HG02938 (cell line): ENCODE data around the gene IL2RA.

Experiments used
- ATAC-seq: cut with Tn5 transposase; IDR thresholded peaks from one replicate; pipeline ENCODE4 v1.9.1; 2021; ENCODE audit warnings: mild to moderate bottlenecking, moderate library complexity; ENCODE audit not compliant: unreplicated experiment

IL2RA gene

GRCh38 chr10:6059506-6059905 is 2.7 kb downstream of the IL2RA start:
- no peak for ATAC-seq

DNA sequence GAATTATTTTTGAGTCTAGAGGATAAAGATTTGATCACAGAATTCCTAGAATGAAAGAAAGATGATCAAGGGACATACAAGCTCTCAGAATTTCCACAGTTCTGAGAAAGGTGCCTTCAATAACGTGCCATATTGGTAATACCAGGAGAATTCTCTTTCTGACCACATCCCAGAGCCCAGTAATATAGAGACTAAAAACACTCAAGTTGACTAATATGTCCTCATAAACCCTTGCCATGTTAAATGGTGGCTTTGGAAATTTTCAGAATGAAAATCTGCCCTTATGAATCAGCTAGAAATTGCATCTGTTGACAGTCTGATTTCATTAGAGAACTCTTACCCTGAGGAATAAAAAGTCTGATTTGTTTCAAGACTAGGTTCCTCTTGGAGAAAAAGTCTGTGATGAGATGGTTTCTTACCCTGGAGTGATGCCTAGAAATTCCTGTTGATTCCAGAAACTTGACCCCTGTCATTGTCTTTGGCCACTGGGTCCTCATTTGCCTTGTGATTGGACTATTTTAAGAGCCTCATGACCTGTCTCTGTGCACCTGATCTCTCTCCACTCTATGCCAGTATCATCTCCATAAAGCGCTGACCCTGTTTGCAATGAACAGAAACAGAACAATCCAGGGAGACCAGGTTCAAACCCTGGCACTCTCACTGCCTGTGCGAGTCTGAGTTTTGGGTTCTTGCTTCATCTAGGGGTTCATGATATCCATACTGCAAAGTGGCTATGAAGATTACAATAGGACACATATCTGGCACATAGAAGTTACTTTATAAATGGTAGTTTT is 3.3 kb downstream of the IL2RA start:
- no peak for ATAC-seq

- no peak for ATAC-seq
Observed at GRCh38 chr10:6056411-6057135, 5.6 kb downstream of the IL2RA start.

DNA sequence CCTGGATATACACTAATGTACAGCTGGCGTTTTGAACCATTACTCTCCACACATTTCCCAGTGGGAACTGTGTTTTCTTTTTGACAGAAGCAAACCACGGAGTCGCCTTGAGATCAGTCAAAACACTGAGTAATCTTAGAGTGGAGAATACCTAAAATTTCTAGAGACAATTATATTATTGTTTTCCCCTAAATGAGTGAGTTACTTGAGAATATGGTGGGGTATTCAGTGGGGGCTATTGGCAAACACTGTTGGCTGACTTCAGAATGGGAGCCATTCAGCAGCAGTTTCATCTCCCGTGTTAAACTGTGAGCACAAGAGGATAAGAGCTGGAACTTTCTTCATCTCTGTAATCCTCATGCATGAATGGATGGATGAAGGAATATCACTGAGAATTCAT is 6.2 kb downstream of the IL2RA start:
- ATAC-seq: no peak

DNA sequence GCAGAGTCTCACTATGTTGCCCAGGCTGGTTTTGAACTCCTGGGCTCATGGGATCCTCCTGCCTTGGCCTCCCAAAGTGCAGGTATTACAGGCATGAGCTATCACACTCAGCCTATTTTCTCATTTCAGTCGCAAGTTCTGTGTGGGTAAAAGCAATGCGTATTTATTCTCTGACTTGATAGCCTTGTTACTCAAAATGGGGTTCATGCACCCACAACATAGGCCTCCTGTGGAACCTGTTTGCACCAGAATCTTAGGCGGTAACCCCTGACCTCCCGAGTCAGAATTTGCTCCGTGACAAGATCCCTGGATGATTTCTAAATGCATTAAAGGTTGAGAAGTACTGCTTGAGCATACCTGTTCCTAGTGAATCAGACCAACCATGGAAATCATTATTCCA is 7.3 kb downstream of the IL2RA start:
- no peak for ATAC-seq

DNA sequence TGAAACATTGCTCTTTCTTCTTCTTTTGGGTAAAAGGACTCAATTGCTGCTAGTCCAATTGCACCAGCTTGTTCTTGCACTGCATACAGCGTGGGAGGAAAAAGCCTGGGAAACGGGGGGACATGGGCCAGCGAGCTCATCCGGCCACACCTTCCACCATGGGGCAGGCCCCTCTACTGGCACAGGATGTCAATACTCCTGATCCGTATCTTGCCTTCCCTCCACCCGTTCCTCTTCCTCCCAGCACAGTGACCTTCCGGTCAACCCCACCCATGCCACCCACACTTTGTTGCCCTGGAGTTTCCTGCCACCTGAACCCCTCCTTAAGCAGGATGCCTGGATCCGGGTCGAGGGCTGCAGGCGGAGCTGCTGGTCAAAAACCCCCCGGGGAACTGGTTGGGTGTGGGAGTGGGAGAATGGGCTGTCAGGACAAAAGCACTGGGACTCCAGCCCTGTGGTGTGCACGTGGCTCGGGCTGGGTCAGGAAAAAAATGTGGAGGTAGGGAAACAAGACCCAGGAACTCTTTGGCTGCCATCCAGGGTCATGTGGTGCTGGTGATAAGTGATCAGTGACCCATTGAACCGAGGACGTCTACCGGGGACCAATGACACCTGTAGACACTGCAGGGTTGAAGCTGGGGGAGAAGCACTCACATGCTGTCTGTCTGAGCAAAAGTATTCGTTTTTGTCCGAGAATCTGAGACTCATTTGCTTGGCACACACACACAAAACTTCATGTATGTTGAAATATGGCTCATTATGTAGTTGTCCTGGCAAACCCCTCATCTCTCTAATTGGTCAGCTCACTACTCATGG is 8.1 kb downstream of the IL2RA start:
- ATAC-seq: no peak

GRCh38 chr10:6053303-6053702 is 8.9 kb downstream of the IL2RA start:
- no peak for ATAC-seq

- no peak for ATAC-seq
Observed at GRCh38 chr10:6052247-6053221, 9.6 kb downstream of the IL2RA start.

DNA sequence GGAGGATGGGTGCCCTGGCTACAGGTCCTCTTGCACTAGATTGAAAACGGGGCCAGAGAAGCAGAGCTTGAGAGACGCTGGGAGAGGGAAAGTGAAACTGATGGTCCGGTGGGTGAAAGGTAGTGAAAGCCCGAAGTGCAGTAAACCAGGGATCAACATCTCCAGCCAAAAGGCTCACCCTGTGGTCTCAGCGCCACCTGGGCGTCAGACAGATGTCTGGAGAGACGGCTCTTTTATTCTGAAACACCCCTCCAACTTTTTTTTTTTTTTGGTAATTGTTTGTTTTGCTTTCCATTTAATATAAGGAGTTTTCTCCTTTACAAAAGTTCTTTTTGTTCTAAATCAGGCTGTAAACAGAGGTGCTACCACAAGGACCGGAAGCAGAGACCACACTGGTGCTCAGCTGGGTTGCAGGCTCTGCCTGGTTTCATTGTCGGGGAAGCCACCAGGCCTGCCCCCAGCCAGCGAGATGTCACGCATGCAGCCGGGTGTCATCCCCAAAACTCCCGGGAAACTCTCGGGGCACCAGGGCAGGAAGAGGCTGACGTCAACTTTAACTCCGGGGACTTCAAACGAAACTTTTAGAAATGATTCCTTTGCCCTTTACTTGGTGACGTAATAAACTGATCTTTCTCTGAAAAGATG is 11.2 kb downstream of the IL2RA start:
- peak; percentile 67 for ATAC-seq

- no peak for ATAC-seq
Observed at GRCh38 chr10:6049031-6049400, 13.2 kb downstream of the IL2RA start.

DNA sequence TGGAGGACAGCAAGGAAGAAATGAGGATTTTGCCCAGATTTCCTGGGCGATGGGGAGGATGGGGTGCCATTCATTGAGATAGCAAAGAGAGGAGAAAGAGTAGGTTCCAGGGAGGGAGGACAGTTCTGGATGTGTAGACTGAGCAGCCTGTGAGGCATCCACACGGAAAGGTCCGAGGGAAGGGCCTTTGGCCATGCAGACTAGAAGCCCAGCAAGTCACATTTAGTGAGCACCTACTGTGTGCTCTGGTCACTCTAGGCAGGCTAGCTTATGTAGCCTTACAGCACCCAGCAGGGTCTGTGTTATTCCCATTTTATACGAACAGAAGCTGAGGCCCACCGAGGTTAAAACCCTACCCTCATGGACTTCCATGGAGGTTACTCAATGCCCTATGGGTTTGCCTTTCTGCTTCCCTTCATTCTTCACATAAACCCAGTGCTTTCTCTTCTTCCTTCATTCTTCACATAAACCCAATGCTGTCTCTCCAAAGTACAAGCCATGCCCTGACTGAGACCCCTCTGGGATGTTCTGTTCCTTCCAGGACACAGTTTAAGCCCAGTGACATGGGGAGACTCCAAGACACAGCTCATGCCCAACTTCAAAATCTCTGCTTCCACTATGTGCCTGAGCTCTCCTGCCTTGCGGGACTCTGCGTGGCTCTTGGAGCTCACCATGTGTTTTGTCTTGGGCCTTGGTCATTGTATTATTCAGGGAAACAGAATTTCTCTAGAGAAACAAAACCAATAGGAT is 13.7 kb downstream of the IL2RA start:
- no peak for ATAC-seq

- ATAC-seq: no peak
Observed at GRCh38 chr10:6047847-6048246, 14.3 kb downstream of the IL2RA start.

GRCh38 chr10:6046773-6047611 is 15.2 kb downstream of the IL2RA start:
- no peak for ATAC-seq

DNA sequence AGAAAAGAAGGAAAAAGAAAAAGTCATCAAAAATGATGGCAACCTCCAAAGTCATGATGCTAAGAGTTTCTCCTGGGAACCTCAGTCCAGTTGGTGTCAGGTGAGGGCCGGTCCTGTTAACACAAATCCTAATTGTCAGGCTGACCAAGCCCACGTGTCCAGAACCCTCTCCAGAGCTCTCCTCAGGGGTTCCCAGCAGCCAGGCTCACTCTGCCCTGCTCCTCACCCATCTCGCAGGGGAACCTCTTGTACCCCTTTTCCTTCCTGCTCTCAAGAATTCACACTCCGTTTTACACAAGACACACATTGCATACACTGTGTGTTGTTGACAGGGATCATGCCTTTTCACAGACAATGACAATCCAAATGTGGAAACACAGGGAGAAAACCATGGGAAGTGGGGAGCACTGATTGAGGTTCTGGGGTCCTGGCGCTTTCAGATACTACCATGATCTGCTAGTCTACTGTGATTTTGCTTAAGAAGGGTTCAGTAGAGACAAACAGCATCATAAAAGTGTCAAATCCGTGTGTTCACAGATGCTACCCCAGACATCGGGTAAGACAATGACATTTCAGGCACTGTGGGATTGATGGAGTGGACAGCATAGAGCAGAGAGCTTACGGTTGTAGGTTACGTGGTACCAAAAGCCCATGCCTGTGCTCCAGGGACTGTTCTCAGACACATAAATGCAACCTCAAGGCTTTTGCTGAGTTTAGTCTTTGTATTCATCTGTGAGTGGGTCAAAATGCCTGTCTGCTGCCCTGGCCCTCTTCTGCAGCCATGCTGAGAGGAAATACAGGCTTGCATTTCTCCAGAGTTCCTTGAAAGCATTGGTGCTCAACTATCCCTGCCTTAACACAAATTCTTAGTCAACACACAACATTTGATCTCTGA is 16.0 kb downstream of the IL2RA start:
- ATAC-seq: no peak

GRCh38 chr10:6045314-6045848 is 16.8 kb downstream of the IL2RA start:
- peak; percentile 19 for ATAC-seq

- peak; percentile 63 for ATAC-seq
Observed at GRCh38 chr10:6044751-6045313, 17.3 kb downstream of the IL2RA start.

DNA sequence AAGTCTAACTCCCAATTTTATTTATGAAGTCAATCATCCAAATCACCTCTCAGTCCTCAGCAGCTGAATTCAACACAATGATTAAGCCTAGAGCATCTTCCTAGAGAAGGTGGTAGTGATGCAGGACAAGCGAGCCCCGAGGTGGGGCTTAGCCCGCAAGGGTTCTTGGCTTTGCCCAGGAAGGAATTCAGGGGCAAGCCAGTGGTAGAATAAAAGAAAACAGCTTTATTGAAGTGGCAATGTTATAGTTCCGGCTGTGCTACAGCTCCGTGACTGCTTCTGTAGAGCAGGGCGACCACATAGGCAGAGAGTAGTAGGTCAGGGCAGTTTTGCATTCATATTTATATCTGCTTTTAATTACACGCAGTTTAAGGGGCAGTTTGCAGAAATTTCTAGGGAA is 18.1 kb downstream of the IL2RA start:
- no peak for ATAC-seq
